ENCODE measurements around the gene SLC26A11.
A peak's percentile ranks its signal among the peaks of the same experiment; 100 is the strongest.
"Not testable (repeated sequence)": the region's sequence is repeated elsewhere in the genome, so short reads cannot be mapped to it uniquely, and the experiment has no call there.

The SLC26A11 gene

DNA sequence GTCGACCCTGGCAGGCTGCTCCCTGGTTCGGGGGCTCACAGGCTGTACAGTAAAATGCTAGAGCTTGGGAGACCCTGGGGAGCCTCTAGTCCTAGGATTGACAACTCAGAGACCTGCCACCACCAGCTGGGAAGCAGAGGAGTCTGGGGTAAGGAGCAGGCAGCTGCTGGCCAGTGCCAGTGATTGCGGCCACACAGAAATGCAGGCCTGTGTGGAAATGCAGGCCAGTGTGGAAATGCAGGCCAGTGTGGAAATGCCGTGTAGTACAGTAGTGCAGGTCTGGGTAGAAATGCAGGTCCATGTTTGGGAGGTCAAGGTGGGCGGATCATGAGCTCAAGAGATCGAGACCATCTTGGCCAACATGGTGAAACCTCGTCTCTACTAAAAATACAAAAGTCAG is 23.6 kb upstream of the SLC26A11 start:
- DNase-seq: no peak

- no peak for DNase-seq
These were observed 22.0 kb upstream of the SLC26A11 start for GRCh38 chr17:80198144-80198661.

DNA sequence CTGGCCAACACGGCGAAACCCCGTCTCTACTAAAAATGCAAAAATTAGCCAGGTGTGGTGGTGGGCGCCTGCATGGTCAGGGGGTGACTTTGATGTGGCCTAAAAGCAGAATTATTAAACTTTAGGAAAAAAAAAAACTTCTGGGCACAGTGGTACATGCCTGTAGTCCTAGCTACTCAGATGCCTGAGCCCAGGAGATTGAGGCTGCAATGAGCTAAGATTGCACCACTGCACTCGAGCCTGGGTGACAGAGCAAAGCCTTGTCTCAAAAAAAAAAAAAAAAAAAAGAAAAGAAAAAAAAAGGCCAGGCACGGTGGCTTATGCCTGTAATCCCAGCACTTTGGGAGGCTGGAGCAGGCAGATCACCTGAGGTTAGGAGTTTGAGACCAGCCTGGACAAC is 20.9 kb upstream of the SLC26A11 start:
- not testable (repeated sequence) for DNase-seq

DNA sequence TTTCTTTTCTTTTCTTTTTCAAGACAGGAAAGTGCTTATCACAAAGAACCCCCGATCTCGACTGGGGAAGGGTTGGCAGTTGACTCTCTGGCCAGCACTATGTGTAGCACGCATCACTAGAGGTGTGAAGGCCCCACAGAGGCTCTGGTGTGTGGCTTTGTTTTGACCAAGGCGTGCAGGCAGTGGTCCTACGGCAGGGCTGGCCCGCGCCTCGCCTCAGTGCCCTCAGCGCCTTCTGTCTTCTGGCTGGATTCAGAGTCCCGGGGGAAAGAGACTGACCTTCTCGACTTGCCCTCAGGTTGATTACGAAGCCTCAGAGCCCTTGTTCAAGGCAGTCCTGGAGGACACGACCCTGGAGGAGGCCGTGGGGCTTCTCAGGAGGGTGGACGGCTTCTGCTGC is 18.8 kb upstream of the SLC26A11 start:
- DNase-seq: no peak

GRCh38 chr17:80202197-80202596 is 18.0 kb upstream of the SLC26A11 start:
- DNase-seq: no peak

DNA sequence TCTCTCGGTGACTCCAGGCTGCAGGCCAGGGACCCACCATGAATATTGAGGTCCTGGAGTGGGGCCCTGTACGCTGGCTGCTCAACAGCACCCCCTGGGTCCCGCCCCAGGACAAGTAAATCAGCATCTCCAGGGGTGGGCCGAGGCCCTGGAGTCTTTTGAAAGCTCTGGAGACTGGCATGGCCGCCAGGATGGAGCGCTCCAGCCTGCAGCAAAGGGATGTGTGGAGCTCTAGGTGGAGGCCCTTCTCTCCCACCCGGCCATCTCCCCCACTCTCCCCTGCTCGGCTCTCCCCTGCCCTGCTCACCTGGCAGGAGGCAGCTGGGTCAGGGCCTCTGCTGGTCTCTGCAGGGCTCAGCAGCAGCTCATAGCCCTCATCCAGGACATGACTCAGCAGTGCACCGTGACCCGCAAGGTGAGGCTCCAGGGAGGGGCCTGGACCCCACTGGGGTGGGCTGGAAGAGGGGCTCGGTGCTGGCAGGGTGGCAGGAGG is 16.7 kb upstream of the SLC26A11 start:
- DNase-seq: no peak

- DNase-seq: no peak
These were observed 15.4 kb upstream of the SLC26A11 start for GRCh38 chr17:80204626-80205468.

GRCh38 chr17:80205811-80206210 is 14.4 kb upstream of the SLC26A11 start:
- DNase-seq: no peak

- no peak for DNase-seq
These were observed 12.2 kb upstream of the SLC26A11 start for GRCh38 chr17:80208050-80208449.

- DNase-seq: no peak
These were observed 10.5 kb upstream of the SLC26A11 start for GRCh38 chr17:80209765-80210164.

- no peak for DNase-seq
These were observed 9.7 kb upstream of the SLC26A11 start for GRCh38 chr17:80210348-80211108.

DNA sequence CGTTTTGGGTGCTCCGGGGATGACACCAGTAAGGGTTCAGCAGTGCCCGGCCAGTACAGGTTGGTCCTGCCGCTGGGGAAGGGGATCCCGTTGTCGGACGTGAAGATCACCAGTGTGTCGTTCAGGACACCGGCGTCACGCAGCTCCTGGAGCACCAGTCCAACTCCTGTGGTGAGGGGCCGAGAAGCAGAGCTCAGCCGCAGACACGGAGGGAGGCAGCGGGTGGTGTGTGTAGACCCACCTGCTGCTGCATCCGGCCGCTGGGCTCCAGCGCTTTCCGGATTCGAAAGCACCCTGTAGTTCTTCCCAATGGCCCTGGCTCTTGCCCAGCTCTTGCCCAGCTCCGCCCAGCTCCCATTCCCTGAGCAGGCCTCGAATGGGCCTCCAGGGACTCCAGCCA is 8.1 kb upstream of the SLC26A11 start:
- DNase-seq: no peak

GRCh38 chr17:80212511-80212910 is 7.7 kb upstream of the SLC26A11 start:
- DNase-seq: no peak

DNA sequence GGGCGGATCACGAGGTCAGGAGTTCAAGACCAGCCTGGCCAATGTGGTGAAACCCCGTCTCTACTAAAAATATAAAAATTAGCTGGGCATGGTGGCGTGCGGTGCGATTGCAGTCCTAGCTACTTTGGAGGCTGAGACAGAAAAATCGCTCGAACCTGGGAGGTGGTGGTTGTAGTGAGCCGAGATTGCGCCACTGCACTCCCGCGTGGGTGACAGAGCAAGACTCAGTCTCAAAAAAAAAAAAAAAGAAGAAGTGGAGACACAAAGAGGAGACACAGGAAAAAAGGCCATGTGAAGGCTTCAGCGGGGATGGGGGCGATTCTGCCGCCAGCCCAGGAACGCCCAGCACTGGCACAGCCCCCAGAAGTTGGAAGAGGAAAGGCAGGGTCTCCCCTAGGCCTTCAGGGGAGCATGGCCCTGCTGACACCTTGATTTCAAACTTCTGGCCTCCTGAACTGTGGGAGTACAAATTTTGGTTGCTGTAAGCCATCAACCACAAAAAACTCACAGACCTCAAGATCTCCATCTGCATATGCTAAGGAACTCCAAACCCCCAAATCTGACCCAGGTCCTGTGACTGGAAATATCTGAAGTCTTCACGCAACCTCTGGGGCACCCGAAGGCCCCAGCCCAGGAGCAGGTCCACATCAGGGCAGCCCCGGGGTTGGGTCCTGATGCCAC is 7.1 kb upstream of the SLC26A11 start:
- peak in 1 of 5 experiments; percentile 19 for DNase-seq

- no peak for DNase-seq
These were observed 6.6 kb upstream of the SLC26A11 start for GRCh38 chr17:80213643-80213975.

- DNase-seq: no peak
These were observed 6.0 kb upstream of the SLC26A11 start for GRCh38 chr17:80214012-80214877.

DNA sequence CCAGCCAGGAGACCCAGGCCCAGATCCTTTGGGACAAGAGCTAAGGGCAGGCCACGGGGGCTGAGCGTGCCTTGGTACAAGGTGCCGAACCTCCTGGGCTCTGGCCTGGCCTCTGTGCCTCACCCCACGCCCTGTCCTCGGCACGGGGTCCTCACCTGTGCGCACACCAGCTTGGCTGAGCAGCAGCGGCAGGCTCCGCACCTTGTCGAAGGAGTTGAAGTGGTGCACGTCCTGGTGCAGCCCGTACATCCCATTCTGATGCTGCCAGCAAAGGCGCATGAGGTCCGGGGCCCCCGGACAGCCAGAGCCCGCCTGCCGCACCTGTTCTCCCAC is 5.4 kb upstream of the SLC26A11 start:
- no peak for DNase-seq

GRCh38 chr17:80216473-80217456 is 3.5 kb upstream of the SLC26A11 start:
- DNase-seq: no peak

GRCh38 chr17:80217703-80218362 is 2.4 kb upstream of the SLC26A11 start:
- DNase-seq: no peak

DNA sequence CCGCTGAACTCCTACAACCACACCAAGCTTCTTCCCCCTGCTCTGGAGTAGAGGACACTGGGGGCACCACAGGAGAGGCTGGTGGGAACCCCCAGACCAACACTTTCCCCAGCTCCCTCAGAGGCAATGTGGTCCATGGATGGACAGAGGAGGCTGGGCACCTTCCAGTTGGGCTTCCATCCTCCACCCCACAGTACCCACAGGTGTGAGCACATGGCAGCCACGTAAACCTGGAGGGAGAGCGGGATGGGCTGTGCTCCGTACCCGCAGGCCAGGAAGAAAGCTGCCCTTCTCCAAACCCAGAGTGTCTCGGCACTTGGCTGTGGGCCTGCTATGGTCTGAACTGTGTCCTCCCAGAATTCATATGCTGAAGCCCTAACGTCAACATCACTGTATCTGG is 1.8 kb upstream of the SLC26A11 start:
- no peak for DNase-seq

Measured in T-helper 2 cell (primary cell).